SW 1271 (cell line): ENCODE results near the gene MYCBP2.
A peak's percentile ranks its signal among the peaks of the same experiment; 100 is the strongest.
"Not testable (repeated sequence)": the region's sequence is repeated elsewhere in the genome, so short reads cannot be mapped to it uniquely, and the experiment has no call there.

ENCODE experiments used
- DNase-seq, 2 experiments: peaks; one replicate each; lab custom pipeline; 2025; lab: John Stamatoyannopoulos, UW

The MYCBP2 gene

DNA sequence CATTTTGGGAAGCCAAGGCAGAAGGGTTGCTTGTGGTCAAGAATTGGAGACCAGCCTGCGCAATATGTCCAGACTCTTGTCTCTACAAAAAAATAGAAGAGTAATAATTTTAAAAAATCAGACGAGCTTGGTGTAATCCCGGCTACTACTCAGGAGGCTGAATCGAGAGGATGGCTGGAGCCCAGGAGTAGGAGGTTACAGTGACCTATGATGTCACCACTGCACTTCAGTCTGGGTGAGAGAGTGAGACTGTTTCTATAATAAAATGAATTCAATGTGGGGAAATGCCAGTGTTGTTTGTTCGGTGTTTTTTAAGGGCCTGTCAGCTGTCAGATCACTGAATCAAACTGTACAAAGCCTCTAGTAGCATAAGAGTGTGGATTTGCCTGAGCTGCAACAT lies 298.7 kb downstream of the MYCBP2 start:
- DNase-seq = no peak

DNA sequence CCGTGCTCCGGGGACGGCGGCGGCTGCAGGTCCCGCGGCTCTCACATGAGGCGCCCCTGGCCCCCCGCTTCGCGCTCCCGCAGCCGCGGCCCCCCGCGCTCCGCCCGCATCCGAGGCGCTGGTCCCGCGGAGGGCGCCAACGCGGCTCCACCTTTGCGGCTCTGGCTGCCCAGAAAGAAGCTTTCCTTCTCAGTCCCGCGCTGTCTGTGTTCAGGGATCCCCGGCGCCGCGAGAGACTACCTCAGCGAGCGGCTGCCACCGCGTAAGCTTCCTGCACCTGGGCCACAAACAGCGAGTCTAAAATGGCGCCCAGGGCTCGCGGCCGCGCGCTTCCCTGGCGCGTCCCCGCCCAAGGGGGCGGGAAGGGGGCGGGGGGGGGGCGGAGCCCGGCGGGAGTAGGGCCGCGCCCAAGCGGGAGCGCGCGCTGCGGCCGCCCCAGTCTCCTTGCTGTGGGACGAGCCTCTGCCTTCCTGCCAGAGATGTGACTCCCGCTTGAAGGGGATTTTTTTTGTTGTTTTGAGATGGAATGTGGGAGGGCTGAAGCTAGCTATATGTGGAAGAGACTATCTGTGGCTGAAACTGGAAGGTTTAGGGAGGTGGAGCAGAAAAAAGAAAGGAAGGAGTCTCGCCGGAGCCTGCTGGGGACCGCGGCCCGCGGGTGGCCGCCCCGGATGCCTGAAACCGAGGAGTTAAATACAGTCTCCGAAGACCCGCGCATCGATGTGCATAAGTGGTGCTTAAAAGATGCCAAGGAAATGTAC lies 299.9 kb downstream of the MYCBP2 start, which contains the start of gene FBXL3:
Gene FBXL3 (minus strand): TSS at position 299 of the 761 bp plus-strand sequence. CDS start 5,299 bp downstream, outside the sequence.
- peak; percentile 24 to 80 for DNase-seq

DNA sequence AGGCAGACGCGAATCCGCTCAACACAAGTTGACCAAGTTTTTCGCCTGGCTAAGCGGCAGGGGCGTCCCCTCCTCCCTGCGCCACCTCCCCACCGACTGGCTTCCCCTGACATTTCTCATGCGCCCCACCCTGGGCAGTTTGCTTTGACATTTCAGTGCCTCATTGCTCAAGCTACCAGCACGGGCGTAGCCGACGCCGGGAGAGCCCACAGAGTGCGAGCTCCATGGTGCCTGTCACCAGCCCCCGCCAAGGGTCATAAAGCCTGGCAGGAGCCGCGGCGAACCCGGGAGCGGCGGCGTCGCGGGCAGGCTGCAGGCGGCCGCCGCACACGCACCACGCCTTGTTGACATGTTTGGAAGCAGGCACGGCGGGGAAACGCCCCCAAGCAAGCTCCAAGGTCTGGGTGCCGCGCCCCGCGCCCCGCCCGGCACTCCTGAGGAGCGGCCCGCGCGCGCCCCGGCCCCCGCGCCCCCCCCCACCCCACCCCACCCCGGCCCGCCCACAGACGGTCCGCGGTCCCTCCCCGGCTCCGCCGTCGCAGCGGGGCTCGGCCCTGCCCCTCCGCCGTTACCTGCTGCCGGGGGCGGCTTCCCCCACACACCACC lies 300.5 kb downstream of the MYCBP2 start:
- DNase-seq = peak; percentile 30 to 51

DNA sequence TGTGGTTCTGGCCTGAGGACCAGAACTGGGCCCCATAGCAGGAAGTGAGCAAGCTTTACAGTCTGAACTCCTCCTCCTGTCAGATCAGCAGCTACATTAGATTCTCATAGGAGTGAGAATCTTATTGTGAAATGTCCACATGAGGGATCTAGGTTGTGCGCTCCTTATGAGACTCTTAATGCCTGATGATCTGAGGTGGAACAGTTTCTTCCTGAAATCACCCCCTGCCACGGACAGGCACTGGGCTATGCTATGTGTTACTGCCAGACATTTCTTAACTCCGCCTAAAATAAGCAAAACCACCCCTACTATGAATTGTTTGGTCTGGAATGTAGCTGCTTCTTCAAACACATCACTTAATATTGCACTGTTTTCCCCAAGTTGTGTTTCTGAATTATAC lies 304.6 kb downstream of the MYCBP2 start:
- no peak for DNase-seq

DNA sequence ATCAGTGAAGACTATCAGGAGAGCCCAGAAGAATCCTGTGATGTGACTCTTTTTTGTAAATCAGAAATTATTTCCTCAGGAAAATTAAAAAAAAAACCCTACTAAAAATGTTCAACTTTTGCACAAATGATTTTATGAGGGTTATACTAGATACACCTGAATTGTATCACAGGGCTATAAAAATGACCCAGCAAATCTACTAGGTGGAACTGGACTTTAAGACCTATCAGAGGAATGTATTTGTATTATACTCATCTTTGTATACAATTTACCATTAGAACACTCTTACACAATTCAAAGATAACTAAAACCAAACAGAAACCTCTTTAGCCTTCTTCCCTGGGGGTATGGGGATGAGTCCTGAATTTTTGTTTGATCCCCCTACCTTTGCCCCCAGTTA lies 307.1 kb downstream of the MYCBP2 start:
- no peak for DNase-seq

DNA sequence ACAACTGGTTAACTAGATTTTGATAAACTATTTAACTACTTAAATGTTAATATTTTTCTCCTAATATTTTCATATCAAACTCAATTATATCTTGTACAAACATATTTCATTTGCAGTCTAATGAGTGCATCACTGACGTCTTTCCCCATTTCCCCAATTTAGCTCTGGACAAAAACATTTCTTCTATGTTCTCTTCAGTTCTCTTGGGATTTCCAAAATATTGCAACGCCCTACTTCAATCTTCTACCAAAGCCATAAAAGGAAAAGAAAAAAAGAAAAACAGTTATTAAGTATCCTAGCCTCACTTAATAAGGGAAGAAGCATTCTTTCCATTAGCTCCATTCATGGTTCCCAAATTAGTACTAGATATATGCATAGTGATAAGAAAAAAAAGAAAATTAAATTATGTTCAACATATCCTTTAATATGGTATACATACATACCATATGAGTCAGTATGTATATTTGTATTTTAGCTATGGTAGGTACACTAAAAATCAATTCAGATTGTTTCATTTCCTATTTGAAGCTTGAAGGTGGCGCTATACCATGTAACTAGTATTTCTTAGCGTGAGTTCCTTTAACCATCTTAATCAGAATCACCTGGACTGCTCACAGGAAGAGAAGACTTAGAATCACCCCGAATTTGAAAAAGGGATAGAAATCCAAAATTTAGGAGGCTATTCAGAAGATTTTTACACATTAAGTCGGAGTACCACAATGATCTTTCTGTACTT lies 309.8 kb downstream of the MYCBP2 start:
- no peak for DNase-seq

DNA sequence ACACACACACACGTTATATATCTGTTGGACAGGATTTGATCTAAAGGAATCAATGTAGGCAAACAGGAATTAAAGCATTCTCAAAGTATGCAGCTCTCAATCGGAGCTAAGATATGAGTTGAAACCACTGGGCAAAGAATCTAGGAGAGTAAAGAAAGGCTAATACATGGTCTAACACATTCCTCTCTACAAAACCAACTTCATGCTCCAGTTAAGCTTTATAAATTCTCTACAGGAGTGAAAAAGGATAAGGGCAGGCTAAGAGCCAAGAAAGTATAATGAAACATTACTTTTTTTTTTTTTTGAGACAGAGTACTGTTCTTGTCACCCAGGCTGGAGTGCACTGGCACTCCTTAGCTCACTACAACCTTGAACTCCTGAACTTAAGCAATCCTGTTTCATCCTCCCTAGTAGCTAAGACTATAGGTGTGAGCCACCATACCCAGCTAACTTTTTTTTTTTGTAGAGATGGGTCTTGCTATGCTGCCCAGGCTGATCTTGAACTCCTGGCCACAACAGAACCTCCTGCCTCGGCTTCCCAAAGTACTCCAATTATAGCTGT lies 310.6 kb downstream of the MYCBP2 start:
- no peak for DNase-seq

DNA sequence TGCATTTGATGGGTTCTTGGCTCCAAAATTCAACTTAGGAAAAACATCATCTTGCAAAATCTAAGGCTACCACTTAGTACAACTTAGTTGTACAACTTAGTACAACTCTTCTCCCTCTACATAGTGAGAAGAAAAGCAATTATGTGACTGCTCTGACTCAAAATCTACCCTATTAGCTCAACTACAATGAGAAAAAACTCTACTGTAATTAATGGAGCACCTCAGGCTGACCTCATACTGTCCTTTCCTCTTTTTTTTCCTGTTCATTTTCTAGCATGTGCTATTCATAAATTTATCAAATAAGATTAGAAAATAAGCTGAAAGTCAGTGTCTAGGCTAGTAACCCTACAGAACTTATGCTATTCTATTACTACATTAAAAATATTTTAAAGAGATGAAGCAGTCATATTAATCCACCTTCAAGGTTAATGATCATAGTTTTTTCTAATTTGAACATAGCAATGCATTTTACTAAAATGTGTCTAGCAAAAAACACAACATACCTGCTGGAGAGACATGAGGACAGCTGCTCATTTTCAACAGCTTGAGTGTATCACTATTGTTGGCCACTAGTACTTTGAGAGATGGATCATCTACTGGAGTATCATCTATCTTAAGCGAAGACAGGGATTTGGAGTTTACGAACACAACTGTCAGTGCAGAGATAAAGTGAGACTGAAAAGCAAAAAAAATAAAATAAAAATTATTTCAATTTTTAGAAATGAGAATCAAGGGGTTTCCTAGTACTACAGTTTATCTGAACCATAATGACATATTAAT lies 311.8 kb downstream of the MYCBP2 start:
- DNase-seq = no peak

DNA sequence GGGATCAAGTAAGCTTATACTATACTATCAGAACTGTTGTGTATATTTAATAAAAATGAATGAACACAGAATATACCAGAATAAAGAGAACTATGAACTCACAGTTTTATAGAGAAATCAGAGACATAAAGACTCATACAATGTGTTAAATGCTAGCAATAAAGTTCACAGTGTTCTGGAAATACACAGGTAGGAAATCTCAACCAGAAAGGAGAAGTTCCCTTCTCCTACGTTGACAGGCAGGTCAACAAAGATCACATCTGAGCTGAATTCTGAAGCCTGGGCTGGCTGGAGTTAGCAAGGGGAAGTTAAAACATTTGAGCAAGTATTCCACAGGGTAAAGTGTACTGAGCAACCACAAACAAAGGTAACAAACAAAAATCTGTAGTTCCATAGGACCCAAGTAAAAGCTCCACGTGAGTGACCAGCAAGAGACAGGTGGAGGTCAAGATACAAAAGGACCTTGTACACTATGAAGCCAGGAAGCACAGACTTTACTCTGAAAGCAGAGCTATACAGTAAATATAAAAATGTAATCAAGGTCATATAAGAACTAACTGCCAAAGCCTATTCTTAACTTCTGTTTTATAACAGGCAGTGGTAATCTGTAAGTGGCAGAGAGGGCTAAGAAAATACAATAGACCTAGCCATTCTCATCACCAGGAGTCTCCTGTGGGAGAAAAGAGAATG lies 312.9 kb downstream of the MYCBP2 start:
- no peak for DNase-seq

DNA sequence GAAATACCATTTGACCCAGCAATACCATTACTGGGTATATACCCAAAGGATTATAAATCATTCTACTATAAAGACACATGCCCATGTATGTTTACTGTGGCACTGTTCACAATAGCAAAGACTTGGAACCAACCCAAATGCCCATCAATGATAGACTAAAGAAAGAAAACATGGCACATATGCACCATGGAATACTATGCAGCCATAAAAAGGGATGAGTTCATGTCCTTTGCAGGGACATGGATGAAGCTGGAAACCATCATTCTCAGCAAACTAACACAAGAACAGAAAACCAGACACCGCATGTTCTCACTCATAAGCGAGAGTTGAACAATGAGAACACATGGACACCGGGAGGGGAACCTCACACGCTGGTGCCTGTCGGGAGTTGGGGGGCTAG lies 317.2 kb downstream of the MYCBP2 start:
- not testable (repeated sequence) for DNase-seq

DNA sequence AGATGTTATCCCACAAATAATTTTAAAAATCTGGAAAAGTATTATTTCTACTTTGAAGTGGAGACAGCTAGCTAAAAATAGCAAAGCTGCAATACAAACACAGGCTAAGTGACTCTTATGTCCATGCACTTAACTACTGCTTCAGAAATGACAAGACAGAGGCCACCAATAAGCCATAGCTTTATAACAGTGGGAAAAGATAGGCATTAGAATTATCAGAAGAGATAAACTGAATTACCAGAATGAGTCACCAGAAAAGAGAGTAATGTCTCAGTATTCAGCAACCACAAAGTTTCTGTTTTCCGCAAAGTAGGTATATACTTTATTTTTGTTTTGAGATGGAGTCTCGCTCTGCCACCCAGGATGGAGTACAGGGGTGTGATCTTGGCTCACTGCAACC lies 317.9 kb downstream of the MYCBP2 start:
- DNase-seq = no peak

DNA sequence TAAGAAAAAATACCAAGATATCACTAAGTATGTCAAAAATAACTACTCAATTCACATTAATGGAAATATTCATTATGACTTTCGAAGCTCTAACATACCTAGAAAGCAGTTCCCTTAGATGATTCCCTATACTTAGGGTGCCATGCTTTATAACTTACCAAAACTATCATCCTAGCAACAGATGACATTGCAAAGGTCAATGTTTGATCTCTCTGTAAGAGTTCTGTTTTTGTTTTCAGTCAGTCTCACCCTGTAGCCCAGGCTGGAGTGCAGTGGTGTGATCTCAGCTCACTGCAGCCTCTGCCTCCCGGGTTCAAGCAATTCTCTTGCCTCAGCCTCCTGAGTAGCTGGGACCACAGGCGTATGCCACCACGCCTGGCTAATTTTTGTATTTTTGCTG lies 318.6 kb downstream of the MYCBP2 start:
- DNase-seq = not testable (repeated sequence)

DNA sequence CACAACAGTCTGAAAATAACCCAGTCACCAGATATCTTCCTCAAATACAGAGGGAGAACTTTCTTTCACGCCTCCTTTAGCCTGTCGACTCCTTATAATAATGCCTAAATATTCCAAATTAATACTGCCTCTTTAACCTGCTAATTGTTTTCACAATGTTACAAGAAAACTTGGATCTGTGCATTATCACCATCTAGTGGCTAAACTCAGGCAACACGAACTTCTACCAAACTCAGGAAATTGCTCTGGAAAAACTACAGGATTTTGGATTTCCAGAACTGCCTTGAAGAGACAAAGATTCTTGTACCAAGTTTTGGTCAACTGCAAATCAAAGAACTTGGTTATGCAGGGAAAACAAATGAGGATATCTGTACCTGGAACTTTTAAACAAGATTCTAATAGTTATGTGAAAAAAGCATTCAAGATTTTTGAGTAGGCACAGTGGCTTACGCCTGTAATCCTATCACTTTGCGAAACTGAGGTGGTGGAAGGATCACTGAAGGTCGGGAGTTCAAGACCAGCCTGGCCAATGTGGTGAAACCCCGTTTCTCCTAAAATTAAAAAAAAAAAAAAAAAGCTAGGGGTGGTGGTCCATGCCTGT lies 324.2 kb downstream of the MYCBP2 start:
- peak; percentile 12 to 58 for DNase-seq

DNA sequence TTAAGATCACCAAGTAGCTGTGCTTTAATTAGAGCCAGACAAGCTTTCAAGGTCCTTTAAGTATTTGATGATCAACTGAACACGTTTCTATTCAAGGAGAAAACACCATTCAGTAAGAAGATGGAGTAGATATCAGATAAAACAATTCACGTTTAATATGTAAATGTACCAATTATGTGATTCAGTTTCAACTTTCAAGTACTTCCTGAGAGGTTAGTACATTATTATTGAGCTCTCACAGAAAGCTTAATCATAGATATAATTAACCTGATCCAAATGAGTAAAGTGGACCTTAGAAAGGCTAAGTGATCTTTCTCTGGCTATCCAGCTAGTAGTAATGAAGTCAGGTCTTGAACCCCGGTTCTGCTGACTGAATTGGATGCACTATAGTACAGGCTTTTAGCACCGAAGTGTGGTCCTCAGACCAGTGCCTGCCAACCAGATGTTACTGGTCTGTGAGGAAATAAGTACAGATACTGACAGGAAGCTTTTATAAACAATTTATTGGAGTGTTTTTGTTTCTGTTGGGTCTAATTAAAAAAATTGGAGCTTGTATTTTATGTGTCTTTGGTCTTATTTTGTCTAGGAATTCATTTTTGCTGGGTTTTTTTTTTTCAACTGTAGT lies 324.8 kb downstream of the MYCBP2 start:
- no peak for DNase-seq

DNA sequence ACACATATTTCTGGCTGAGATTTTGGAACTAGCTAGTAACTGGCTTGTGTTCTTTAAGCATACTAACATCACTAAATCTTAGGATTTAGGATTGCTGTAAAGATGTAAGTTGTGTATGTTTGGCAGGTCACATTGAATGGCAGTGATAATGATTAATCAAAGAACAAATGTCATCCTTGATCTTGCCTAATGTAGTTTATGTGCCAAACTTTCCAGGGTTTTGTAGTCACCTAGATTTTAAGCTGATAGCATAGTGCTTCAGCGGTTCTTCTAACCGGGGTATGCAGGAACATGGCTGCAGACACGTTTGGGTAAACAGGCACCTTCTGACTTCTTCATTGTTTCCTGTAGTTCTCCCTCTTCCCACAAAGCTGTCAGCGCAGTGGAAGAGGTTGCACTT lies 325.4 kb downstream of the MYCBP2 start:
- DNase-seq = no peak

DNA sequence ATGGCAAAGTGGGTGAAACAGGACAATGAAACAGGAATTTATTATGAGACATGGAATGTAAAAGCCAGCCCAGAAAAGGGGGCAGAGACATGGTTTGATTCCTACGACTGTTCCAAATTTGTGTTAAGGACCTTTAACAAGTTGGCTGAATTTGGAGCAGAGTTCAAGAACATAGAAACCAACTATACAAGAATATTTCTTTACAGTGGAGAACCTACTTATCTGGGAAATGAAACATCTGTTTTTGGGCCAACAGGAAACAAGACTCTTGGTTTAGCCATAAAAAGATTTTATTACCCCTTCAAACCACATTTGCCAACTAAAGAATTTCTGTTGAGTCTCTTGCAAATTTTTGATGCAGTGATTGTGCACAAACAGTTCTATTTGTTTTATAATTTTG lies 326.4 kb downstream of the MYCBP2 start:
- DNase-seq = no peak
